Kidney epithelial cell (primary cell): ENCODE results near the gene SLC25A21. TPM values are rescaled to one million over a fixed set of nuclear protein-coding genes. Genes with fewer than 3 reads are reported as not detected.

Experiments used
- DNase-seq: peaks from one replicate; pipeline ENCODE4 v3.0.0-alpha.2; 2010; ENCODE audit warnings: low read depth
- H3K27me3 ChIP-seq: 2 replicates; pipeline ENCODE4 v1.6.0; 2011; ENCODE audit warnings: low read length; ENCODE audit not compliant: control insufficient read depth, insufficient read depth
- H3K36me3 ChIP-seq: 2 replicates; pipeline ENCODE4 v1.5.1; 2011; ENCODE audit warnings: low read length; ENCODE audit not compliant: control insufficient read depth, insufficient read depth
- H3K4me3 ChIP-seq: 2 replicates; pipeline ENCODE4 v1.5.1; 2011; ENCODE audit warnings: low read depth, mild to moderate bottlenecking, control low read depth, low read length
- CTCF ChIP-seq: IDR thresholded peaks from 2 replicates; pipeline ENCODE4 v1.5.1; 2011; ENCODE audit warnings: mild to moderate bottlenecking, moderate library complexity, low read length, control low read depth, inconsistent platforms; ENCODE audit not compliant: insufficient read depth, poor library complexity, severe bottlenecking
- total RNA-seq: library from RNA; depleted of rRNA; stranded (reverse); fragments of >200 nt; gene quantifications from 2 replicates; pipeline ENCODE4 v1.2.3, GENCODE V29; 2015

Gene SLC25A21
- total RNA-seq, 1 donor from 2014 or later = 2.1 TPM

GRCh38 chr14:36667679-36668078 is 504.7 kb downstream of the SLC25A21 start:
- Histone ChIP-seq H3K4me3 (no peak overlapping the region), H3K36me3 (no peaks in the 10 kb centered on the region), H3K27me3 (peaks cover 41% of the 10 kb centered on the region)
- no peak for DNase-seq
- no peak for TF ChIP-seq CTCF

GRCh38 chr14:36666416-36667206 is 505.8 kb downstream of the SLC25A21 start:
- no peaks in the 10 kb centered on the region for H3K36me3 ChIP-seq
- H3K27me3 ChIP-seq = peaks cover 51% of the 10 kb centered on the region
- TF ChIP-seq CTCF = no peak
- H3K4me3 ChIP-seq = no peak overlapping the region
- no peak for DNase-seq

- no peaks in the 10 kb centered on the region for H3K36me3 ChIP-seq
- no peak overlapping the region for H3K4me3 ChIP-seq
- peaks cover 58% of the 10 kb centered on the region for H3K27me3 ChIP-seq
- no peak for DNase-seq
- no peak for TF ChIP-seq CTCF
Measured at GRCh38 chr14:36665887-36666415, 506.5 kb downstream of the SLC25A21 start.

GRCh38 chr14:36664322-36665193 is 507.8 kb downstream of the SLC25A21 start:
- H3K27me3 ChIP-seq = peaks cover 72% of the 10 kb centered on the region
- no peaks in the 10 kb centered on the region for H3K36me3 ChIP-seq
- no peak for DNase-seq
- no peak for TF ChIP-seq CTCF
- H3K4me3 ChIP-seq = no peak overlapping the region

- H3K27me3 ChIP-seq = peaks cover 81% of the 10 kb centered on the region
Measured at GRCh38 chr14:36663404-36664321, 508.7 kb downstream of the SLC25A21 start.

More at GRCh38 chr14:36663404-36664321, 508.7 kb downstream of the SLC25A21 start:
- Histone ChIP-seq H3K4me3 (no peak overlapping the region), H3K36me3 (no peaks in the 10 kb centered on the region)
- DNase-seq = no peak
- no peak for TF ChIP-seq CTCF
